PC-9 (cell line): ENCODE measurements around the gene CUL1.

Experiments
- EZH2 ChIP-seq: fragments of 200-600 bp; sonication (generic); IDR thresholded peaks from 2 replicates; pipeline ENCODE4 v1.8.0; 2017; ENCODE audit warnings: antibody characterized with exemption, low read depth
- TF ChIP-seq, protein P1 (sequence below): fragments of 200-600 bp; sonication (generic); conservative IDR thresholded peaks from 2 replicates; pipeline ENCODE4 v1.6.1; 2017; ENCODE audit warnings: mixed run types, antibody characterized with exemption, mild to moderate bottlenecking, moderate library complexity

DNA sequence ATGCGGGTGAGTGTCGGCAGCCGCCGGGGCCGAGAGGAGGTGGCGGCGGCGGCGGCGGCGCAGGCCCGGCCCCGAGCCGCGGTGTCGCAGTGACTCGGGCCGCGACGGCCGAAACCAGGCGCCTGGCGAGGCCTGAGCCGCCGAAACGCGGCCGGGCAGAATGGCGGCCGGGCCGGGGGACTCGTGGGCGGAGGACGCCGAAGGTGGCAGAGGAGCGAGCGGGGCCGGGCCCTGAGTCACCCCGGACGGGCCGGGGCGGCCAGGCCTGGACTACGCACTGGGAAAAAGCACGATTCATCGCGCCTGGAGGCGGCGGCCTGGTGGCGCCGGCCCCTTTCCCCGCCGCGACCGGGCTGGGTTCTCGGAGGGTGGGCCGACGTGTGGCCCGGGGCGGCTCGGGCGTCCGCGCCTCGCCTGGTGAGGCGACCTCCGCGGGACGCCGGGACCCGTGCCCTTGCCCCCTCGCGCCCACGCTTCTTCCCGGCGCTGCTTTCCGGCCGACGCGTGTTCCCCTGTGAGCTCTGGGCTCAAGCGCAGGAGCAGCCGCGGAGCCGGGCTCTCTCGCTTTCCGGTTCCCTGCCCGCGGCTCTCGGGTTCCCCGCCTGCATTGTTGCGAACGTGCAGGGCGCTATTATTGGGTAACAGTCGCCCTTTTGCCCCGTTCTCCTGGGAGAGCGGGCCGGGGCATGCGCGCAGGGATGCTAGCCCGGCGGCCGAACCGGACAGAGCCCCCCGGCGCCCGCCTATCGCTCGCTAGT, 500 bp downstream of the CUL1 start:
- TF ChIP-seq, protein P1, sequence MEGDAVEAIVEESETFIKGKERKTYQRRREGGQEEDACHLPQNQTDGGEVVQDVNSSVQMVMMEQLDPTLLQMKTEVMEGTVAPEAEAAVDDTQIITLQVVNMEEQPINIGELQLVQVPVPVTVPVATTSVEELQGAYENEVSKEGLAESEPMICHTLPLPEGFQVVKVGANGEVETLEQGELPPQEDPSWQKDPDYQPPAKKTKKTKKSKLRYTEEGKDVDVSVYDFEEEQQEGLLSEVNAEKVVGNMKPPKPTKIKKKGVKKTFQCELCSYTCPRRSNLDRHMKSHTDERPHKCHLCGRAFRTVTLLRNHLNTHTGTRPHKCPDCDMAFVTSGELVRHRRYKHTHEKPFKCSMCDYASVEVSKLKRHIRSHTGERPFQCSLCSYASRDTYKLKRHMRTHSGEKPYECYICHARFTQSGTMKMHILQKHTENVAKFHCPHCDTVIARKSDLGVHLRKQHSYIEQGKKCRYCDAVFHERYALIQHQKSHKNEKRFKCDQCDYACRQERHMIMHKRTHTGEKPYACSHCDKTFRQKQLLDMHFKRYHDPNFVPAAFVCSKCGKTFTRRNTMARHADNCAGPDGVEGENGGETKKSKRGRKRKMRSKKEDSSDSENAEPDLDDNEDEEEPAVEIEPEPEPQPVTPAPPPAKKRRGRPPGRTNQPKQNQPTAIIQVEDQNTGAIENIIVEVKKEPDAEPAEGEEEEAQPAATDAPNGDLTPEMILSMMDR, result no peak
- no peak for TF ChIP-seq EZH2
